ENCODE results near the gene CHST7.

Gene CHST7

DNA sequence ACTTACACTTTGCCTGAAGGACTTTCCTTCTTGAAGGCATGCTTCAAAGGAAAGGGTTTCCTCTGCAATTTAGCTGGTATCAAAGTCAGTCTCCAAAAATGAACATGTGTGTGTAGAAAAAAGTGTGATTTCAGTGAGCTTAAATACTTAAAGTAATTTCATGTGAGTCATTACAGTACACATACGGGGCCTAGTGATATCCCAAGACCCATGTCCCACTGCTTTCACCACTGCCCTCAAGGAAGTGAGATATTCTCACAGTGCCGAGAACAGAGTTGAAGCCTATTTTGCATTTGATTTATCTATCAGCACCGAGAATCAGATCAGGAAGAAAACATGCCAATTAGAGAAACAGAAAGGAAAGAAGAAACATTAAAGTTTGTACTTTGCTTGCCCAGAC, 61.0 kb downstream of the CHST7 start:
- Histone ChIP-seq H3K27ac (ENCODE audit: low read length) (no peak overlapping the region), H3K4me3 (ENCODE audit: low read depth in 1 of 2, low read length in 2 of 2) (no peak overlapping the region), H3K4me1 (ENCODE audit: insufficient read depth, low read length) (no peaks in the 10 kb centered on the region), H3K27me3 (ENCODE audit: insufficient read depth, low read length, poor library complexity) (no peaks in the 10 kb centered on the region), H4K20me1 (ENCODE audit: insufficient read depth, low read length) (no peaks in the 10 kb centered on the region), H3K79me2 (ENCODE audit: insufficient read depth, low read length) (no peaks in the 10 kb centered on the region), H3K4me2 (ENCODE audit: insufficient read depth, low read length) (no peak overlapping the region), H3K9ac (ENCODE audit: low read depth, low read length) (no peak overlapping the region), H3K9me3 (ENCODE audit: insufficient read depth, low read length, severe bottlenecking) (no peaks in the 10 kb centered on the region), H3K36me3 (ENCODE audit: insufficient read depth, low read length) (no peaks in the 10 kb centered on the region), H2AFZ (ENCODE audit: low read depth, low read length) (no peak overlapping the region)
- ATAC-seq (ENCODE audit: insufficient read depth, low read depth) (no peak), DNase-seq (no peak)
- TF ChIP-seq EZH2 (IDR thresholded peaks at IDR 0.05; ENCODE audit: borderline replicate concordance, low read depth, low read length, severe bottlenecking), result no peak
- TF ChIP-seq, protein P1, sequence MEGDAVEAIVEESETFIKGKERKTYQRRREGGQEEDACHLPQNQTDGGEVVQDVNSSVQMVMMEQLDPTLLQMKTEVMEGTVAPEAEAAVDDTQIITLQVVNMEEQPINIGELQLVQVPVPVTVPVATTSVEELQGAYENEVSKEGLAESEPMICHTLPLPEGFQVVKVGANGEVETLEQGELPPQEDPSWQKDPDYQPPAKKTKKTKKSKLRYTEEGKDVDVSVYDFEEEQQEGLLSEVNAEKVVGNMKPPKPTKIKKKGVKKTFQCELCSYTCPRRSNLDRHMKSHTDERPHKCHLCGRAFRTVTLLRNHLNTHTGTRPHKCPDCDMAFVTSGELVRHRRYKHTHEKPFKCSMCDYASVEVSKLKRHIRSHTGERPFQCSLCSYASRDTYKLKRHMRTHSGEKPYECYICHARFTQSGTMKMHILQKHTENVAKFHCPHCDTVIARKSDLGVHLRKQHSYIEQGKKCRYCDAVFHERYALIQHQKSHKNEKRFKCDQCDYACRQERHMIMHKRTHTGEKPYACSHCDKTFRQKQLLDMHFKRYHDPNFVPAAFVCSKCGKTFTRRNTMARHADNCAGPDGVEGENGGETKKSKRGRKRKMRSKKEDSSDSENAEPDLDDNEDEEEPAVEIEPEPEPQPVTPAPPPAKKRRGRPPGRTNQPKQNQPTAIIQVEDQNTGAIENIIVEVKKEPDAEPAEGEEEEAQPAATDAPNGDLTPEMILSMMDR (IDR thresholded peaks at IDR 0.05; ENCODE audit: borderline replicate concordance, extremely low read depth, low read length, poor library complexity, severe bottlenecking), result no peak

DNA sequence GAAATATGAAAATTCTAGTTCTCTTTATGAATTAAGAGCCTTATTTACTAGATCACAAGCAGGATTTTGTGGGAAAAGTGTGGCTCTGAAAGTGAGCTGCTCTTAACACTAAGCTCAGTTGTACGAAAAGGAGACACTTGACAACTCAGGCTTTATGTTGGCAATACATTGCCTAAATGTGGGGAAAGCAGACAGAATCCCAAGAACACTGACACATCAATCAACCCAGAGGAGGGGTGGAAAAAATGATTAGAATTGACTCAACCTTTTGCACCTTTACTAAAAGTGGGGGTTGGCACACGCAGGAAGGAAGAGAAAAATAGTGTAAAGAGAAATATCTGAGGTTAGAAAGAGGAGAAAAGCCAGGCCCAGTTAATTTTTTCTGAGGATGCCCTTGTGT, 61.6 kb downstream of the CHST7 start:
- TF ChIP-seq EZH2 (IDR thresholded peaks at IDR 0.05; ENCODE audit: borderline replicate concordance, low read depth, low read length, severe bottlenecking), result no peak
- TF ChIP-seq, protein P1 (IDR thresholded peaks at IDR 0.05; ENCODE audit: borderline replicate concordance, extremely low read depth, low read length, poor library complexity, severe bottlenecking), result no peak
- Histone ChIP-seq H3K4me3 (ENCODE audit: low read depth in 1 of 2, low read length in 2 of 2) (no peak overlapping the region), H3K4me2 (ENCODE audit: insufficient read depth, low read length) (no peak overlapping the region), H3K27me3 (ENCODE audit: insufficient read depth, low read length, poor library complexity) (no peaks in the 10 kb centered on the region), H3K36me3 (ENCODE audit: insufficient read depth, low read length) (no peaks in the 10 kb centered on the region), H4K20me1 (ENCODE audit: insufficient read depth, low read length) (no peaks in the 10 kb centered on the region), H3K27ac (ENCODE audit: low read length) (no peak overlapping the region), H2AFZ (ENCODE audit: low read depth, low read length) (no peak overlapping the region), H3K79me2 (ENCODE audit: insufficient read depth, low read length) (no peaks in the 10 kb centered on the region), H3K4me1 (ENCODE audit: insufficient read depth, low read length) (no peaks in the 10 kb centered on the region), H3K9ac (ENCODE audit: low read depth, low read length) (no peak overlapping the region), H3K9me3 (ENCODE audit: insufficient read depth, low read length, severe bottlenecking) (no peaks in the 10 kb centered on the region)
- DNase-seq (no peak), ATAC-seq (ENCODE audit: insufficient read depth, low read depth) (no peak)

DNA sequence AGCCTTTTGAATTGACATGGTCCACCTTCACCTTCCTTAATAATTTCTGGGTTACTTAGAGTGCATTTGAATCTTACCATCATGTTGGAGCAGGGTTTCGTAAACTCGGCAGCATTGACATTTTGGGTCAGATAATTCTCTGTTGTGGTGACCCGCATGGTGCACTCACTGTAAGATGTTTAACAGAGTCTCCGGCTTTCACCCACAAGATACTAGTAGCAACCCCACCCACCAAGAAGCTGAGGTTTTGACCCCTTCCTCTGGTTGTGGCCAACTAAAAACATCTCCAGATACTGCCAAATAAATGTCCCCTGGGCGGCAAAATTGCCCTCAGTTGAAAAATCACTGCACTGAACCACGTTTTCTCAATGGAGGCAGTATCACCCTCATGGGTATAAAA, 62.7 kb downstream of the CHST7 start:
- no peak for ATAC-seq (ENCODE audit: insufficient read depth, low read depth)

More for the DNA sequence above, 62.7 kb downstream of the CHST7 start:
- no peaks in the 10 kb centered on the region for H4K20me1 ChIP-seq (ENCODE audit: insufficient read depth, low read length)
- H3K4me1 ChIP-seq (ENCODE audit: insufficient read depth, low read length), result no peaks in the 10 kb centered on the region
- H3K9me3 ChIP-seq (ENCODE audit: insufficient read depth, low read length, severe bottlenecking), result no peaks in the 10 kb centered on the region
- H3K27me3 ChIP-seq (ENCODE audit: insufficient read depth, low read length, poor library complexity), result no peaks in the 10 kb centered on the region
- no peak overlapping the region for H3K4me2 ChIP-seq (ENCODE audit: insufficient read depth, low read length)
- no peaks in the 10 kb centered on the region for H3K36me3 ChIP-seq (ENCODE audit: insufficient read depth, low read length)
- no peak overlapping the region for H3K9ac ChIP-seq (ENCODE audit: low read depth, low read length)
- H3K79me2 ChIP-seq (ENCODE audit: insufficient read depth, low read length), result no peaks in the 10 kb centered on the region
- no peak overlapping the region for H3K4me3 ChIP-seq (ENCODE audit: low read depth in 1 of 2, low read length in 2 of 2)
- H3K27ac ChIP-seq (ENCODE audit: low read length), result no peak overlapping the region
- TF ChIP-seq, protein P1 (IDR thresholded peaks at IDR 0.05; ENCODE audit: borderline replicate concordance, extremely low read depth, low read length, poor library complexity, severe bottlenecking), result no peak
- no peak for TF ChIP-seq EZH2 (IDR thresholded peaks at IDR 0.05; ENCODE audit: borderline replicate concordance, low read depth, low read length, severe bottlenecking)
- no peak for DNase-seq
- H2AFZ ChIP-seq (ENCODE audit: low read depth, low read length), result no peak overlapping the region

Measured in DND-41 (cell line).